Right lobe of liver (tissue), 4 donors: ENCODE results near the gene NDUFA13.

Source experiments
- POLR2A ChIP-seq: fragments of 450-650 bp; IDR thresholded peaks from one replicate; pipeline ENCODE4 v1.6.1; 2017; ENCODE audit warnings: antibody characterized with exemption, mild to moderate bottlenecking
- TF ChIP-seq, protein P1 (sequence below), 4 donors: fragments of 200-600 bp in 3 of 4; fragments of 450-650 bp in 1 of 4; IDR thresholded peaks; one replicate each; pipeline versions ENCODE4 v1.5.1 to v1.8.0; 2016 to 2022; ENCODE audit warnings: antibody characterized with exemption in 4 of 4, mild to moderate bottlenecking in 2 of 4
- donor health status: DM: no; HTN: no; CAD: no.
- donor health status: DM: no; HTN: no; CAD: no.
- donor health status: DM: no; HTN: yes; CAD: no.

DNA sequence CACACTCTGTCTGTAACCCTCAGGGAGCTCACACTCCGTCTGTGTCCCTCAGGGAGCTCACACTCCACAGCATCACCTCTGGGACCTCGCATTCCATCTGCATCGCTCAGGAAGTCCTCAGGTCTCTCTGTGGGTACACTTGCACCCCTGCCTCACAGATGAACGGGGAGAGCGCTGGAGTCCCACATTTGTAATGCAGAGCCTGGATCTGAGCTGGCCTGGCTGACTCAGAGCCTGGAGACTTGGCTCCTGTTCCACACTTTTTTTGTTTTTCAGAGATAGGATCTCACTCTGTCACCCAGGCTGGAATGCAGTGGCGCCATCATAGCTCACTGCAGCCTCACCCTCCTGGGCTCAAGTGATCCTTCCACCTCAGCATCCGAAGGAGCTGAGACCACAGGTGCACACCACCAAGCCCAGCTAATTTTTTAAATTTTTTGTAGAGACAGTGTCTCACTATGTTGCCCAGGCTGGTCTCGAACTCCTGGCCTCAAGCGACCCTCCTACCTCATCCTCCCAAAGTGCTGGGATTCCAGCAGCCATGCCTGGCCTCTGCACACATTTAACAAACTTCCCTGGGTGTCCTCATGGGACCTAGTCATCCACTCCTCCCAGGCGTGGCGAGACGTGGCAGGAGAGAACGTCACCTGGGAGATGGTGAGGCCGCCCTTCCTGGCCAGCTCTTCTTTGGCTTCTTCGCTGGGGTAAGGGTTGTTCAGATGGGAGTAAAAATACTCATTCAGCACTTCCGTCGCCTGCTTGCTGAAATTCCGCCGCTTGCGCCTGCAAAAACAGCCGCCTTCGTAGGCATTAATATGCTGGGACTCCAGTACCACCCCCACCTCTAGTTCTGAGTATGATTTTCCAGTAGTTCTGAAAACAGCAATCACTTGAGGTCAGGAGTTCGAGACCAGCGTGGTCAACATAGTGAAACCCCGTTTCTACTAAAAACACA, 53.1 kb downstream of the NDUFA13 start:
- TF ChIP-seq, protein P1, sequence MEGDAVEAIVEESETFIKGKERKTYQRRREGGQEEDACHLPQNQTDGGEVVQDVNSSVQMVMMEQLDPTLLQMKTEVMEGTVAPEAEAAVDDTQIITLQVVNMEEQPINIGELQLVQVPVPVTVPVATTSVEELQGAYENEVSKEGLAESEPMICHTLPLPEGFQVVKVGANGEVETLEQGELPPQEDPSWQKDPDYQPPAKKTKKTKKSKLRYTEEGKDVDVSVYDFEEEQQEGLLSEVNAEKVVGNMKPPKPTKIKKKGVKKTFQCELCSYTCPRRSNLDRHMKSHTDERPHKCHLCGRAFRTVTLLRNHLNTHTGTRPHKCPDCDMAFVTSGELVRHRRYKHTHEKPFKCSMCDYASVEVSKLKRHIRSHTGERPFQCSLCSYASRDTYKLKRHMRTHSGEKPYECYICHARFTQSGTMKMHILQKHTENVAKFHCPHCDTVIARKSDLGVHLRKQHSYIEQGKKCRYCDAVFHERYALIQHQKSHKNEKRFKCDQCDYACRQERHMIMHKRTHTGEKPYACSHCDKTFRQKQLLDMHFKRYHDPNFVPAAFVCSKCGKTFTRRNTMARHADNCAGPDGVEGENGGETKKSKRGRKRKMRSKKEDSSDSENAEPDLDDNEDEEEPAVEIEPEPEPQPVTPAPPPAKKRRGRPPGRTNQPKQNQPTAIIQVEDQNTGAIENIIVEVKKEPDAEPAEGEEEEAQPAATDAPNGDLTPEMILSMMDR (IDR thresholded peaks at IDR 0.05) = no peak
- TF ChIP-seq POLR2A = no peak
